T-helper 1 cell treated with Interleukin-12 subunit alpha and Interleukin-12 subunit beta and Interleukin-4 antibody, amounts not matched to agents 30 μg/mL and 1 μg/mL, for 36 hours (primary cell): ENCODE data around the gene HES6.

Experiments
- H3K27ac Mint-ChIP-seq: one replicate; pipeline ENCODE4 v1.8.0; 2021; ENCODE audit warnings: mild to moderate bottlenecking, mixed read lengths
- H3K27me3 Mint-ChIP-seq: one replicate; pipeline ENCODE4 v1.8.0; 2021; ENCODE audit warnings: low read depth, mixed read lengths
- H3K36me3 Mint-ChIP-seq: one replicate; pipeline ENCODE4 v1.8.0; 2021; ENCODE audit warnings: low read depth, mixed read lengths
- H3K4me1 Mint-ChIP-seq: one replicate; pipeline ENCODE4 v1.8.0; 2021; ENCODE audit warnings: low read depth, mixed read lengths
- H3K4me3 Mint-ChIP-seq: one replicate; pipeline ENCODE4 v1.8.0; 2021; ENCODE audit warnings: mild to moderate bottlenecking, moderate library complexity, mixed read lengths
- H3K9me3 Mint-ChIP-seq: one replicate; pipeline ENCODE4 v1.8.0; 2021; ENCODE audit warnings: mixed read lengths

Gene HES6

GRCh38 chr2:238264072-238264460, 24.2 kb upstream of the HES6 start:
- Mint-ChIP-seq H3K36me3 (peaks cover 13% of the 10 kb centered on the region), H3K27ac (no peak overlapping the region), H3K27me3 (no peaks in the 10 kb centered on the region), H3K4me1 (peaks cover 6% of the 10 kb centered on the region), H3K9me3 (no peaks in the 10 kb centered on the region), H3K4me3 (no peak overlapping the region)

GRCh38 chr2:238263204-238264071, 23.6 kb upstream of the HES6 start:
- Mint-ChIP-seq H3K4me3 (no peak overlapping the region), H3K36me3 (peaks cover 13% of the 10 kb centered on the region), H3K27me3 (no peaks in the 10 kb centered on the region), H3K9me3 (no peaks in the 10 kb centered on the region), H3K27ac (peak overlapping the region; percentile 54), H3K4me1 (peaks cover 6% of the 10 kb centered on the region)

- peaks cover 12% of the 10 kb centered on the region for H3K36me3 Mint-ChIP-seq
- no peaks in the 10 kb centered on the region for H3K9me3 Mint-ChIP-seq
- H3K27me3 Mint-ChIP-seq = no peaks in the 10 kb centered on the region
- peaks cover 6% of the 10 kb centered on the region for H3K4me1 Mint-ChIP-seq
- H3K27ac Mint-ChIP-seq = no peak overlapping the region
- H3K4me3 Mint-ChIP-seq = no peak overlapping the region
These were observed 22.8 kb upstream of the HES6 start for GRCh38 chr2:238262496-238263122.

- peaks cover 6% of the 10 kb centered on the region for H3K4me1 Mint-ChIP-seq
- no peak overlapping the region for H3K27ac Mint-ChIP-seq
- H3K36me3 Mint-ChIP-seq = peaks cover 6% of the 10 kb centered on the region
- H3K4me3 Mint-ChIP-seq = no peak overlapping the region
- no peaks in the 10 kb centered on the region for H3K9me3 Mint-ChIP-seq
- no peaks in the 10 kb centered on the region for H3K27me3 Mint-ChIP-seq
These were observed 22.0 kb upstream of the HES6 start for GRCh38 chr2:238261718-238262375.

- no peak overlapping the region for H3K4me3 Mint-ChIP-seq
- H3K36me3 Mint-ChIP-seq = peaks cover 6% of the 10 kb centered on the region
- H3K27ac Mint-ChIP-seq = no peak overlapping the region
- H3K4me1 Mint-ChIP-seq = peaks cover 6% of the 10 kb centered on the region
- H3K27me3 Mint-ChIP-seq = no peaks in the 10 kb centered on the region
- H3K9me3 Mint-ChIP-seq = no peaks in the 10 kb centered on the region
These were observed 21.0 kb upstream of the HES6 start for GRCh38 chr2:238260883-238261282.

- Mint-ChIP-seq H3K9me3 (no peaks in the 10 kb centered on the region), H3K27ac (no peak overlapping the region), H3K4me3 (no peak overlapping the region), H3K36me3 (peaks cover 10% of the 10 kb centered on the region), H3K27me3 (no peaks in the 10 kb centered on the region), H3K4me1 (peaks cover 6% of the 10 kb centered on the region)
These were observed 19.5 kb upstream of the HES6 start for GRCh38 chr2:238259061-238260020.

- H3K4me1 Mint-ChIP-seq = no peaks in the 10 kb centered on the region
- no peak overlapping the region for H3K27ac Mint-ChIP-seq
- H3K9me3 Mint-ChIP-seq = no peaks in the 10 kb centered on the region
- no peak overlapping the region for H3K4me3 Mint-ChIP-seq
- no peaks in the 10 kb centered on the region for H3K27me3 Mint-ChIP-seq
- peaks cover 5% of the 10 kb centered on the region for H3K36me3 Mint-ChIP-seq
These were observed 18.2 kb upstream of the HES6 start for GRCh38 chr2:238257786-238258700.

GRCh38 chr2:238256594-238257104, 16.8 kb upstream of the HES6 start:
- H3K27me3 Mint-ChIP-seq = no peaks in the 10 kb centered on the region
- H3K4me1 Mint-ChIP-seq = no peaks in the 10 kb centered on the region
- H3K9me3 Mint-ChIP-seq = no peaks in the 10 kb centered on the region
- H3K4me3 Mint-ChIP-seq = no peak overlapping the region
- no peak overlapping the region for H3K27ac Mint-ChIP-seq
- H3K36me3 Mint-ChIP-seq = peaks cover 5% of the 10 kb centered on the region

- Mint-ChIP-seq H3K4me3 (no peak overlapping the region), H3K36me3 (peaks cover 6% of the 10 kb centered on the region), H3K27ac (no peak overlapping the region), H3K4me1 (no peaks in the 10 kb centered on the region), H3K27me3 (no peaks in the 10 kb centered on the region), H3K9me3 (no peaks in the 10 kb centered on the region)
These were observed 16.3 kb upstream of the HES6 start for GRCh38 chr2:238256111-238256510.

GRCh38 chr2:238255636-238256035, 15.8 kb upstream of the HES6 start:
- H3K27ac Mint-ChIP-seq = no peak overlapping the region
- H3K4me3 Mint-ChIP-seq = no peak overlapping the region

GRCh38 chr2:238255151-238255551, 15.3 kb upstream of the HES6 start:
- no peak overlapping the region for H3K27ac Mint-ChIP-seq
- peaks cover 8% of the 10 kb centered on the region for H3K36me3 Mint-ChIP-seq
- no peaks in the 10 kb centered on the region for H3K9me3 Mint-ChIP-seq
- H3K27me3 Mint-ChIP-seq = no peaks in the 10 kb centered on the region
- H3K4me1 Mint-ChIP-seq = no peaks in the 10 kb centered on the region
- no peak overlapping the region for H3K4me3 Mint-ChIP-seq

More at GRCh38 chr2:238255636-238256035, 15.8 kb upstream of the HES6 start:
- Mint-ChIP-seq H3K27me3 (no peaks in the 10 kb centered on the region), H3K9me3 (no peaks in the 10 kb centered on the region), H3K4me1 (no peaks in the 10 kb centered on the region), H3K36me3 (peaks cover 8% of the 10 kb centered on the region)

GRCh38 chr2:238254095-238254723, 14.4 kb upstream of the HES6 start:
- no peaks in the 10 kb centered on the region for H3K4me1 Mint-ChIP-seq
- H3K27ac Mint-ChIP-seq = no peak overlapping the region
- no peak overlapping the region for H3K4me3 Mint-ChIP-seq
- H3K27me3 Mint-ChIP-seq = no peaks in the 10 kb centered on the region
- peaks cover 9% of the 10 kb centered on the region for H3K36me3 Mint-ChIP-seq
- no peaks in the 10 kb centered on the region for H3K9me3 Mint-ChIP-seq
